Measurements from ENCODE around the gene PKHD1.

The PKHD1 gene

GRCh38 chr6:52042141-52042885 lies 45.1 kb downstream of the PKHD1 start:
- DNase-seq, result no peak

- no peak for DNase-seq
Observed at GRCh38 chr6:52041134-52041533, 46.3 kb downstream of the PKHD1 start.

GRCh38 chr6:52027699-52028098 lies 59.7 kb downstream of the PKHD1 start:
- DNase-seq, result no peak

- no peak for DNase-seq
Observed at GRCh38 chr6:52024451-52025068, 62.9 kb downstream of the PKHD1 start.

GRCh38 chr6:52022675-52023074 lies 64.7 kb downstream of the PKHD1 start:
- DNase-seq, result no peak

- DNase-seq, result no peak
Observed at GRCh38 chr6:52020945-52021570, 66.4 kb downstream of the PKHD1 start.

- DNase-seq, result no peak
Observed at GRCh38 chr6:52019881-52020280, 67.5 kb downstream of the PKHD1 start.

- no peak for DNase-seq
Observed at GRCh38 chr6:52019092-52019491, 68.3 kb downstream of the PKHD1 start.

GRCh38 chr6:52016915-52017748 lies 70.3 kb downstream of the PKHD1 start:
- DNase-seq, result no peak

- no peak for DNase-seq
Observed at GRCh38 chr6:52015953-52016352, 71.5 kb downstream of the PKHD1 start.

- no peak for DNase-seq
Observed at GRCh38 chr6:52014391-52014790, 73.0 kb downstream of the PKHD1 start.

GRCh38 chr6:52013035-52013434 lies 74.4 kb downstream of the PKHD1 start:
- no peak for DNase-seq

GRCh38 chr6:52012582-52012981 lies 74.8 kb downstream of the PKHD1 start:
- DNase-seq, result no peak

- no peak for DNase-seq
Observed at GRCh38 chr6:52010806-52011205, 76.6 kb downstream of the PKHD1 start.

- no peak for DNase-seq
Observed at GRCh38 chr6:52010145-52010544, 77.3 kb downstream of the PKHD1 start.

GRCh38 chr6:52009466-52010140 lies 77.8 kb downstream of the PKHD1 start:
- DNase-seq, result no peak

GRCh38 chr6:52000064-52000463 lies 87.3 kb downstream of the PKHD1 start:
- no peak for DNase-seq

GRCh38 chr6:51996296-51996947 lies 91.0 kb downstream of the PKHD1 start:
- no peak for DNase-seq

GRCh38 chr6:51995214-51995755 lies 92.1 kb downstream of the PKHD1 start:
- no peak for DNase-seq

GRCh38 chr6:51992876-51993275 lies 94.5 kb downstream of the PKHD1 start:
- no peak for DNase-seq

GRCh38 chr6:51989789-51990188 lies 97.6 kb downstream of the PKHD1 start:
- no peak for DNase-seq

GRCh38 chr6:51986864-51987263 lies 100.5 kb downstream of the PKHD1 start:
- DNase-seq, result no peak

All from NCI-H2081 treated with DMSO at 0.1 percent for 48 hours (cell line).